ENCODE results near the gene NOC3L. TPM values are rescaled to one million over a fixed set of nuclear protein-coding genes. Genes with fewer than 3 reads are reported as not detected.

Gene NOC3L
- total and polyA plus RNA-seq, 9 of the 15 experiments (the other 6 are each of a cell fraction or from before 2014, with no cell fraction given), result 23.8 to 57.6 (median 32.6) TPM

GRCh38 chr10:94299417-94299816, 63.3 kb downstream of the NOC3L start (continued):
- TF ChIP-seq, protein P1, sequence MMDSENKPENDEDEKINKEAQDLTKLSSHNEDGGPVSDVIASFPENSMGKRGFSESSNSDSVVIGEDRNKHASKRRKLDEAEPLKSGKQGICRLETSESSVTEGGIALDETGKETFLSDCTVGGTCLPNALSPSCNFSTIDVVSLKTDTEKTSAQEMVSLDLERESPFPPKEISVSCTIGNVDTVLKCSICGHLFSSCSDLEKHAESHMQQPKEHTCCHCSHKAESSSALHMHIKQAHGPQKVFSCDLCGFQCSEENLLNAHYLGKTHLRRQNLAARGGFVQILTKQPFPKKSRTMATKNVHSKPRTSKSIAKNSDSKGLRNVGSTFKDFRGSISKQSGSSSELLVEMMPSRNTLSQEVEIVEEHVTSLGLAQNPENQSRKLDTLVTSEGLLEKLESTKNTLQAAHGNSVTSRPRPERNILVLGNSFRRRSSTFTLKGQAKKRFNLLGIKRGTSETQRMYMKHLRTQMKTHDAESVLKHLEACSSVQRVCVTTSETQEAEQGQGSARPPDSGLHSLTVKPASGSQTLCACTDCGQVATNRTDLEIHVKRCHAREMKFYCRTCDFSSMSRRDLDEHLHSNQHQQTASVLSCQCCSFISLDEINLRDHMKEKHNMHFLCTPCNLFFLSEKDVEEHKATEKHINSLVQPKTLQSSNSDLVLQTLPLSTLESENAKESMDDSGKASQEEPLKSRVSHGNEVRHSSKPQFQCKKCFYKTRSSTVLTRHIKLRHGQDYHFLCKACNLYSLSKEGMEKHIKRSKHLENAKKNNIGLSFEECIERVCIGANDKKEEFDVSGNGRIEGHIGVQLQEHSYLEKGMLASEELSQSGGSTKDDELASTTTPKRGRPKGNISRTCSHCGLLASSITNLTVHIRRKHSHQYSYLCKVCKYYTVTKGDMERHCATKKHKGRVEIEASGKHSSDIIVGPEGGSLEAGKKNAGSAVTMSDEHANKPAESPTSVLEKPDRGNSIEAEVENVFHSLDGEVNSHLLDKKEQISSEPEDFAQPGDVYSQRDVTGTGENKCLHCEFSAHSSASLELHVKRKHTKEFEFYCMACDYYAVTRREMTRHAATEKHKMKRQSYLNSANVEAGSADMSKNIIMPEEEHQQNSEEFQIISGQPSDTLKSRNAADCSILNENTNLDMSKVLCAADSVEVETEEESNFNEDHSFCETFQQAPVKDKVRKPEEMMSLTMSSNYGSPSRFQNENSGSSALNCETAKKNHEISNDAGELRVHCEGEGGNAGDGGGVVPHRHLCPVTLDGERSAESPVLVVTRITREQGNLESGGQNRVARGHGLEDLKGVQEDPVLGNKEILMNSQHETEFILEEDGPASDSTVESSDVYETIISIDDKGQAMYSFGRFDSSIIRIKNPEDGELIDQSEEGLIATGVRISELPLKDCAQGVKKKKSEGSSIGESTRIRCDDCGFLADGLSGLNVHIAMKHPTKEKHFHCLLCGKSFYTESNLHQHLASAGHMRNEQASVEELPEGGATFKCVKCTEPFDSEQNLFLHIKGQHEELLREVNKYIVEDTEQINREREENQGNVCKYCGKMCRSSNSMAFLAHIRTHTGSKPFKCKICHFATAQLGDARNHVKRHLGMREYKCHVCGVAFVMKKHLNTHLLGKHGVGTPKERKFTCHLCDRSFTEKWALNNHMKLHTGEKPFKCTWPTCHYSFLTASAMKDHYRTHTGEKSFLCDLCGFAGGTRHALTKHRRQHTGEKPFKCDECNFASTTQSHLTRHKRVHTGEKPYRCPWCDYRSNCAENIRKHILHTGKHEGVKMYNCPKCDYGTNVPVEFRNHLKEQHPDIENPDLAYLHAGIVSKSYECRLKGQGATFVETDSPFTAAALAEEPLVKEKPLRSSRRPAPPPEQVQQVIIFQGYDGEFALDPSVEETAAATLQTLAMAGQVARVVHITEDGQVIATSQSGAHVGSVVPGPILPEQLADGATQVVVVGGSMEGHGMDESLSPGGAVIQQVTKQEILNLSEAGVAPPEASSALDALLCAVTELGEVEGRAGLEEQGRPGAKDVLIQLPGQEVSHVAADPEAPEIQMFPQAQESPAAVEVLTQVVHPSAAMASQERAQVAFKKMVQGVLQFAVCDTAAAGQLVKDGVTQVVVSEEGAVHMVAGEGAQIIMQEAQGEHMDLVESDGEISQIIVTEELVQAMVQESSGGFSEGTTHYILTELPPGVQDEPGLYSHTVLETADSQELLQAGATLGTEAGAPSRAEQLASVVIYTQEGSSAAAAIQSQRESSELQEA (IDR thresholded peaks at IDR 0.05; ENCODE audit: low read depth), result no peak
- no peak for TF ChIP-seq KDM4B (IDR thresholded peaks at IDR 0.05; ENCODE audit: borderline replicate concordance in 2 of 2, low read depth in 1 of 2)
- TF ChIP-seq NONO (IDR thresholded peaks at IDR 0.05; ENCODE audit: low read depth in 2 of 2, low read length in 1 of 2), result peak in 1 of 2 experiments; percentile 32; a peak in 1 of 4 replicates
- TF ChIP-seq, protein P2, sequence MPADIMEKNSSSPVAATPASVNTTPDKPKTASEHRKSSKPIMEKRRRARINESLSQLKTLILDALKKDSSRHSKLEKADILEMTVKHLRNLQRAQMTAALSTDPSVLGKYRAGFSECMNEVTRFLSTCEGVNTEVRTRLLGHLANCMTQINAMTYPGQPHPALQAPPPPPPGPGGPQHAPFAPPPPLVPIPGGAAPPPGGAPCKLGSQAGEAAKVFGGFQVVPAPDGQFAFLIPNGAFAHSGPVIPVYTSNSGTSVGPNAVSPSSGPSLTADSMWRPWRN (IDR thresholded peaks at IDR 0.05; ENCODE audit: low read depth), result peak; percentile 98
- TF ChIP-seq ZNF785 (CRISPR knock-in tag; IDR thresholded peaks at IDR 0.05), result no peak
- no peak for TF ChIP-seq HNRNPLL (IDR thresholded peaks at IDR 0.05; ENCODE audit: low read depth, low read length, poor library complexity, severe bottlenecking)
- no peak for TF ChIP-seq POU5F1 (IDR thresholded peaks at IDR 0.05; ENCODE audit: borderline replicate concordance, low read depth, low read length, partially characterized antibody)
- no peak for TF ChIP-seq ZNF764 (CRISPR knock-in tag; IDR thresholded peaks at IDR 0.05; ENCODE audit: low read depth)
- no peak for TF ChIP-seq KLF10 (CRISPR knock-in tag; IDR thresholded peaks at IDR 0.05)
- TF ChIP-seq, protein P3, sequence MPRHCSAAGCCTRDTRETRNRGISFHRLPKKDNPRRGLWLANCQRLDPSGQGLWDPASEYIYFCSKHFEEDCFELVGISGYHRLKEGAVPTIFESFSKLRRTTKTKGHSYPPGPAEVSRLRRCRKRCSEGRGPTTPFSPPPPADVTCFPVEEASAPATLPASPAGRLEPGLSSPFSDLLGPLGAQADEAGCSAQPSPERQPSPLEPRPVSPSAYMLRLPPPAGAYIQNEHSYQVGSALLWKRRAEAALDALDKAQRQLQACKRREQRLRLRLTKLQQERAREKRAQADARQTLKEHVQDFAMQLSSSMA (CRISPR knock-in tag; IDR thresholded peaks at IDR 0.05), result no peak
- TF ChIP-seq, protein P4, sequence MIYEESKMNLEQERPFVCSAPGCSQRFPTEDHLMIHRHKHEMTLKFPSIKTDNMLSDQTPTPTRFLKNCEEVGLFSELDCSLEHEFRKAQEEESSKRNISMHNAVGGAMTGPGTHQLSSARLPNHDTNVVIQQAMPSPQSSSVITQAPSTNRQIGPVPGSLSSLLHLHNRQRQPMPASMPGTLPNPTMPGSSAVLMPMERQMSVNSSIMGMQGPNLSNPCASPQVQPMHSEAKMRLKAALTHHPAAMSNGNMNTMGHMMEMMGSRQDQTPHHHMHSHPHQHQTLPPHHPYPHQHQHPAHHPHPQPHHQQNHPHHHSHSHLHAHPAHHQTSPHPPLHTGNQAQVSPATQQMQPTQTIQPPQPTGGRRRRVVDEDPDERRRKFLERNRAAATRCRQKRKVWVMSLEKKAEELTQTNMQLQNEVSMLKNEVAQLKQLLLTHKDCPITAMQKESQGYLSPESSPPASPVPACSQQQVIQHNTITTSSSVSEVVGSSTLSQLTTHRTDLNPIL (CRISPR knock-in tag; IDR thresholded peaks at IDR 0.05), result no peak
- TF ChIP-seq MBD2 (IDR thresholded peaks at IDR 0.05; ENCODE audit: borderline replicate concordance, low read depth), result peak; percentile 60; the same call in 1 of the 2 replicates
- peak in 1 of 2 experiments; percentile 99; a peak in 2 of 4 replicates for TF ChIP-seq MLLT1 (IDR thresholded peaks at IDR 0.05)
- TF ChIP-seq MXI1 (IDR thresholded peaks at IDR 0.05; ENCODE audit: low read depth, low read length), result no peak
